Vagina (tissue), 2 donors: ENCODE data around the gene PCDH17. TPM values are rescaled to one million over a fixed set of nuclear protein-coding genes. Genes with fewer than 3 reads are reported as not detected.

Experiments
- DNase-seq, 2 donors: peaks; one replicate each; pipeline ENCODE4 v3.0.0-alpha.2; 2017; ENCODE audit errors: extremely low spot score in 2 of 2
- H3K27ac ChIP-seq: fragments of 200-600 bp; sonication (generic); one replicate; pipeline ENCODE4 v1.5.1; 2019
- H3K27me3 ChIP-seq: fragments of 200-600 bp; sonication (generic); one replicate; pipeline ENCODE4 v1.5.1; 2019
- H3K36me3 ChIP-seq, 2 donors: fragments of 200-600 bp; sonication (generic); one replicate each; pipeline ENCODE4 v1.5.1; 2017 to 2019
- H3K4me1 ChIP-seq: fragments of 200-600 bp; sonication (generic); one replicate; pipeline ENCODE4 v1.5.1; 2019
- H3K4me3 ChIP-seq, 2 donors: fragments of 200-600 bp; sonication (generic); 1 replicate in 1 of 2; 2 replicates in 1 of 2; pipeline ENCODE4 v1.5.1; 2016 to 2019
- H3K9me3 ChIP-seq: fragments of 200-600 bp; sonication (generic); one replicate; pipeline ENCODE4 v1.5.1; 2019
- POLR2A ChIP-seq, 2 donors: fragments of 450-650 bp; IDR thresholded peaks; one replicate each; pipeline ENCODE4 v1.6.1; 2017; ENCODE audit warnings: antibody characterized with exemption in 2 of 2, mild to moderate bottlenecking in 2 of 2, moderate library complexity in 2 of 2
- POLR2AphosphoS5 ChIP-seq, 2 donors: sonication (generic); formaldehyde crosslinking; IDR thresholded peaks; one replicate each; pipeline ENCODE4 v1.9.0; 2017; ENCODE audit warnings: antibody characterized with exemption in 2 of 2, mild to moderate bottlenecking in 2 of 2, low read depth in 1 of 2; ENCODE audit not compliant: insufficient read depth in 1 of 2
- intact Hi-C: fragments of 100-400 bp; cut with DNase I; formaldehyde crosslinking; loops from one replicate; pipeline ENCODE4 v1.15.1; 2023
- total RNA-seq: library from RNA; depleted of rRNA; stranded (reverse); fragments of >200 nt; gene quantifications from one replicate; pipeline ENCODE4 v1.2.3, GENCODE V29; 2016
- TF ChIP-seq, protein P1 (sequence below), 3 experiments: fragments of 450-650 bp in 2 of 3; fragments of 200-600 bp in 1 of 3; sonication (generic) in 1 of 3; IDR thresholded peaks; one replicate each; pipeline ENCODE4 v1.5.1; 2017 to 2019; ENCODE audit warnings: antibody characterized with exemption in 3 of 3, mild to moderate bottlenecking in 2 of 3, moderate library complexity in 2 of 3

The PCDH17 gene
- total RNA-seq, 1 donor from 2014 or later = 10.1 TPM

- Histone ChIP-seq H3K4me1 (no peaks in the 10 kb centered on the region), H3K9me3 (no peaks in the 10 kb centered on the region), H3K27me3 (no peaks in the 10 kb centered on the region), H3K4me3 (no peak overlapping the region), H3K36me3 (no peaks in the 10 kb centered on the region), H3K27ac (no peak overlapping the region)
- no peak for DNase-seq
- intact Hi-C loops = no loop called here
- TF ChIP-seq POLR2AphosphoS5 (IDR thresholded peaks at IDR 0.05; ENCODE audit: insufficient read depth in 1 of 2, low read depth in 1 of 2) (no peak), POLR2A (IDR thresholded peaks at IDR 0.05) (no peak)
- TF ChIP-seq, protein P1, sequence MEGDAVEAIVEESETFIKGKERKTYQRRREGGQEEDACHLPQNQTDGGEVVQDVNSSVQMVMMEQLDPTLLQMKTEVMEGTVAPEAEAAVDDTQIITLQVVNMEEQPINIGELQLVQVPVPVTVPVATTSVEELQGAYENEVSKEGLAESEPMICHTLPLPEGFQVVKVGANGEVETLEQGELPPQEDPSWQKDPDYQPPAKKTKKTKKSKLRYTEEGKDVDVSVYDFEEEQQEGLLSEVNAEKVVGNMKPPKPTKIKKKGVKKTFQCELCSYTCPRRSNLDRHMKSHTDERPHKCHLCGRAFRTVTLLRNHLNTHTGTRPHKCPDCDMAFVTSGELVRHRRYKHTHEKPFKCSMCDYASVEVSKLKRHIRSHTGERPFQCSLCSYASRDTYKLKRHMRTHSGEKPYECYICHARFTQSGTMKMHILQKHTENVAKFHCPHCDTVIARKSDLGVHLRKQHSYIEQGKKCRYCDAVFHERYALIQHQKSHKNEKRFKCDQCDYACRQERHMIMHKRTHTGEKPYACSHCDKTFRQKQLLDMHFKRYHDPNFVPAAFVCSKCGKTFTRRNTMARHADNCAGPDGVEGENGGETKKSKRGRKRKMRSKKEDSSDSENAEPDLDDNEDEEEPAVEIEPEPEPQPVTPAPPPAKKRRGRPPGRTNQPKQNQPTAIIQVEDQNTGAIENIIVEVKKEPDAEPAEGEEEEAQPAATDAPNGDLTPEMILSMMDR (IDR thresholded peaks at IDR 0.05) = no peak
Measured at GRCh38 chr13:57740719-57741118, 109.2 kb downstream of the PCDH17 start.

- no peak overlapping the region for H3K4me3 ChIP-seq
- no peaks in the 10 kb centered on the region for H3K9me3 ChIP-seq
- no peaks in the 10 kb centered on the region for H3K36me3 ChIP-seq
- H3K27me3 ChIP-seq = no peaks in the 10 kb centered on the region
- DNase-seq = no peak
- H3K4me1 ChIP-seq = no peaks in the 10 kb centered on the region
- H3K27ac ChIP-seq = no peak overlapping the region
- TF ChIP-seq POLR2A (IDR thresholded peaks at IDR 0.05) (no peak), POLR2AphosphoS5 (IDR thresholded peaks at IDR 0.05; ENCODE audit: insufficient read depth in 1 of 2, low read depth in 1 of 2) (no peak)
- TF ChIP-seq, protein P1 (IDR thresholded peaks at IDR 0.05) = no peak
- intact Hi-C loops = no loop called here
Measured at GRCh38 chr13:57748096-57748495, 116.6 kb downstream of the PCDH17 start.

DNA sequence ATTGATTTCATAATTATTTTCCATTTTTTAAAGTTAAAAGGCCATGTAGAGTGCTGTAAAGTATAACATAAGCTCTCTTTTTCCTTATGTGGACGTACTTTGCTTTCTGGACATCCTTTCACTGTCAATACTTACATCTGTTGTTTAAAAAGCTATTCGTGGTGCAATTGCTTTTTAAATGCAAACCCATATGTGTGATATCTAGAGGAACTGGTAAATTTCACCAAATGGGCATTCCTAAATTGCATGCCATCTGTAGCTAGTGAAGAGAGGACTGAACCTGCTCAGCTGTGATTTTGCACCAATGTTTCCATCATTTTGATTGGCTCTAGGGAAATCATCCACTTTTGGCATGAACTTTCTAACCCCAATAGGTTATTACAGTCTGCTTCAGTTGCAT is 129.4 kb downstream of the PCDH17 start:
- intact Hi-C loops = no loop called here
- TF ChIP-seq, protein P1 (IDR thresholded peaks at IDR 0.05) = no peak
- TF ChIP-seq POLR2AphosphoS5 (IDR thresholded peaks at IDR 0.05; ENCODE audit: insufficient read depth in 1 of 2, low read depth in 1 of 2) (no peak), POLR2A (IDR thresholded peaks at IDR 0.05) (no peak)
- no peak overlapping the region for H3K4me3 ChIP-seq

GRCh38 chr13:57763689-57764088 is 132.1 kb downstream of the PCDH17 start:
- Histone ChIP-seq H3K36me3 (no peaks in the 10 kb centered on the region), H3K4me1 (no peaks in the 10 kb centered on the region), H3K27ac (no peak overlapping the region), H3K9me3 (no peaks in the 10 kb centered on the region), H3K4me3 (no peak overlapping the region), H3K27me3 (no peaks in the 10 kb centered on the region)
- DNase-seq = no peak
- TF ChIP-seq POLR2A (IDR thresholded peaks at IDR 0.05) (no peak), POLR2AphosphoS5 (IDR thresholded peaks at IDR 0.05; ENCODE audit: insufficient read depth in 1 of 2, low read depth in 1 of 2) (no peak)
- TF ChIP-seq, protein P1 (IDR thresholded peaks at IDR 0.05) = no peak
- intact Hi-C loops = no loop called here

More for the DNA sequence above, 129.4 kb downstream of the PCDH17 start:
- Histone ChIP-seq H3K4me1 (no peaks in the 10 kb centered on the region), H3K27me3 (no peaks in the 10 kb centered on the region), H3K36me3 (no peaks in the 10 kb centered on the region), H3K9me3 (no peaks in the 10 kb centered on the region), H3K27ac (no peak overlapping the region)
- DNase-seq = no peak
